ENCODE measurements around the gene SNORC.
A peak's percentile ranks its signal among the peaks of the same experiment; 100 is the strongest.
"Not testable (repeated sequence)": the region's sequence is repeated elsewhere in the genome, so short reads cannot be mapped to it uniquely, and the experiment has no call there.

The SNORC gene

DNA sequence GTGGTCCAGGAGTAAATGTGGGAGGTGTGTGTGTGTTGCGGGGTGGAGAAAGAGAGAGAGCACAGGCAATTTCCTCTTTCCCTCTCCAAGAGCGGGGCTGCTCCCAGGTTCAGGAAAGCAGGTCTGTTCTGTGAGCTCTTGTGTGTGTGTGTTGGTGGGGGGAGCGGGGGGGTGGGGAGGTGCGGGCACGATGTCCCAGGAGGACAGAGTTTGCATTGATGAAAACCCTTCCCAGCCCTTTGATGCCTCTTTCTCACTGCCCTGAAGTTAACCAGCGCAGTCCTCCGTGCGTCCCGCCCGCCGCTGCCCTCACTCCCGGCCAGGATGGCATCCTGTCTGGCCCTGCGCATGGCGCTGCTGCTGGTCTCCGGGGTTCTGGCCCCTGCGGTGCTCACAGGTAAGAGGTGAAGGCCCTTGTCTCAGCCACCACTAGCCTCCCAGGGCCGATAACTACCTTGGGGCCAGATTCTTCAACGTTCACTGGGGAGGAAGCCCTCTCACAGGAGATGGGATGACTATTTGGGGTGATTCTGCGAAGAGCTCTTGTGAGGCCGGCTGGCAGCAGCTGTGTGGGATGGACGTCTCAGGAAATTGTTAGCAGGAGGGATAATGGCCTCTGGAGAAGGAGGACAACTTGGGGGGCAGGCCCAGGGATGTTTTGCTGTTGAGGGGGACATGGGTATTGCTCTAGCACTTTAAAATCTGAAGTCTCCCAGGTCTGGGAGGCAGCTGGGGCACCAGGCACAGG lies at the start of gene SNORC:
SNORC (plus strand) TSS at position 247 of the 748 bp plus-strand sequence; CDS start at position 325, 78 bp downstream.
- no peak for DNase-seq

DNA sequence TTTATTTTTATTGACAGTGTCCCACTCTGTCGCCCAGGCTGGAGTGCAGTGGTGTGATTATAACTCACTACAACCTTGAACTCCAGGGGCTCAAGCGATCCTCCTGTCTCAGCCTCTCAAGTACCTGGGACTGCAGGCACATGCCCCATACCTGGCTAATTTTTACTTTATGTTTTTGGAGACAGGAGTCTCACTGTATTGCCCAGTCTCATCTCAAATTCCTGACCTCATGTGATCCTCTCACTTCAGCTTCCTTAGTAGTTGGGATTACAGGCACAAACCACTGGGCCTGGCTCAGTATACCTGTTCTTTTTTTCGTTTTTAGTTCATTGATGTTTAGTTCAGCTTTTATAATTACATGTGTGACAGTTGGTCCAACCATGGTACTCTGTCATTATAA lies 40.1 kb upstream of the SNORC start:
- no peak for DNase-seq

DNA sequence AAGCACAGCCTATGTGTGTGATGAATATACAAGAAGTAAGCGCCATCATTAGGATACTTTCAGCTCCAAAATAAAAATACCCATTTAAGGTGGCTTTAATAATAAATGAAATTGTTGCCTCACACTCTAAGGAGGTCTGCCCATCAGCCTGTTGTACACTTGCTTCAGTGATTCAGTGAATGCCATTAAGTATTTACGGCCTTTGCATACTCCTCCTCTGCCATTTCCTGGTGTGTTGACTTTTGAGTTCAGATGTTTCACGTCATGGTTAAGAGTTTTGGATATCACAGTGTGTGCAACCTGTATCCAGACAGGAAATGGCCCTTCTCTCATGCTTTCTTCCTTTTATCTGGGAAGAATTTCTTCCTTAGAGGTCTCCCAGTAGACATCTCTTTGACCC lies 38.6 kb upstream of the SNORC start:
- DNase-seq = no peak

DNA sequence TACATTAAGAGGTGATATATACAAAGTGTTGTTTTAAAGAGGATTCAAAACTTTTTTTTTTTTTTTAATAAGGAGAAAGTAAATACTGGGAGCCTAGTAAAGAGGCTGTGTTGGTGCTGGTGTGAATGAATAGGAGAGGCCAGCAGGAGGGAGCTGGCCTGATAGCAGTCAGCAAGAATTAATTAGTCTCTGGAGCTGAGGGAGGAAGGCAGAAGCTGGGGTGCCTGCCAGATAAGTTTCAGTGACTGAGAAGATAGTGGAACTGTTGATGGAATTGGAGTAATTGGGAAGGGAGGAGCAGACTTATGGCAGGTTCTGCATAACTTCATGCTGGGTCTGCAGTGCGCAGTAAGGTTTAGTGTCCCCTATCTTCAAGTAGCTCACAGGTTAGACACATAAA lies 36.2 kb upstream of the SNORC start:
- no peak for DNase-seq

DNA sequence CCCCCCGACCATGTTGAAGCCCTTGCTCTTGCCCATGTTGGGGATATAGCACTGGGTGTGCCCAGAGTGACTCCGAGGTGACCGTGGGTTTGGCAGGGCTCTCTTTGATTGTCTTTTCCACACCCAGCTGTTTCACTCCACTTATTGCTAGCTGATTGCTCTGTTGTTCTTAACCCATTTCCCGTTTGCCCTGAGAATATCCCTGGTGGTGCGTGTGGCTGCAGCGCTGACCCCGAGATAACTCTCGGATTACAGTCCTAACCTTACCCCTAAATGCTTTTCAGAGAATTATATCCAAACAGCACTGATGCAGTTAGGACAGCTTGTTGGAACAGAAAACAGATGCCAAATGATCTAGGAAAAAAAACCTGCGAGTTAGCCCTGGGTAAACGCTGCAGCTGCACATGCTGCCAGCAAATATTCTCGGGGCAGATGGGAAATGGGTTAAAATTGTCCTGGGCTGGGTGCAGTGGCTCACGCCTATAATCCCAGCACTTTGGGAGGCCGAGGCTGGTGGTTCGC lies 34.3 kb upstream of the SNORC start:
- no peak for DNase-seq

DNA sequence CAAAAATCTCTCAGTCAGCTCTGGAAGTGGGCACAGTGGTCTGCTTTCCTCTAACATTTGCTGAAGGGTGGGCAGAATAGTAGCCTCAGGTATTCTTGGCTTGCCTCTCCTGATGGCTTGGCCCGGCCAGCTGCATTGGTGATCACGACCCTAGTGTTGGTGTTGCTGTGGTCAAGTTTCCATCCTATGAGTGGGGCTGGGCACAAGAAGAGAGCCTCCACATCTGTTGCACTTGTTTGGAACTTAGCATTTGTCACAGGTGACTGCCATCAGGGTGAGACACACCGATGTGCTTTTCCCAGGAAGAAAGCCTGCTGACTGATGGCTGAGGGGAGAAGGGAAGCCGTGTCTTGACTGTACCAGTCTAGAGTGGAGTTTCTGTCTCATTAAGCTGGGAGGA lies 33.1 kb upstream of the SNORC start:
- DNase-seq = no peak

DNA sequence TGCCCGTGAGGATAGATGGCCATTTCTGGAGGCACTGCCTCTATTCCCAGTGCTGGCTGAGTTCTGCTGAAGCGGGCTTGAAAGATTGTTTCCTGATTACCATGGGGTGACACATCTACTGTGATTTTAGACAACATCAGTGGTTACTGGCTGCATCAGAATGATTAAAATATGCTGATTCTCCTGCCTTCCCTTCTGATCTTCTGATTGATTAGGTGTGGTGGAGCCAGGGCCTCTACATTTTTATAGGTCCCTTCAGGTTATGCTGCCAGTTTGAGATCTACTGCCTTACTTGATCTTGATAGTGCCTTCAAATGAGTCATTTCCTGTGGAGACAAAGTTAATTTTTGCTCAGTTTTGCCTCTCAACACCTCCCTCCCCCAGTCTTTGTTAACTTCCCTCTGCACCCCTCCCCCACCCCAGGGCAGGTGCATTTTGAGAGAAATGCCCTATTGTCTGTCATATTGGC lies 31.6 kb upstream of the SNORC start:
- peak; percentile 48 for DNase-seq

DNA sequence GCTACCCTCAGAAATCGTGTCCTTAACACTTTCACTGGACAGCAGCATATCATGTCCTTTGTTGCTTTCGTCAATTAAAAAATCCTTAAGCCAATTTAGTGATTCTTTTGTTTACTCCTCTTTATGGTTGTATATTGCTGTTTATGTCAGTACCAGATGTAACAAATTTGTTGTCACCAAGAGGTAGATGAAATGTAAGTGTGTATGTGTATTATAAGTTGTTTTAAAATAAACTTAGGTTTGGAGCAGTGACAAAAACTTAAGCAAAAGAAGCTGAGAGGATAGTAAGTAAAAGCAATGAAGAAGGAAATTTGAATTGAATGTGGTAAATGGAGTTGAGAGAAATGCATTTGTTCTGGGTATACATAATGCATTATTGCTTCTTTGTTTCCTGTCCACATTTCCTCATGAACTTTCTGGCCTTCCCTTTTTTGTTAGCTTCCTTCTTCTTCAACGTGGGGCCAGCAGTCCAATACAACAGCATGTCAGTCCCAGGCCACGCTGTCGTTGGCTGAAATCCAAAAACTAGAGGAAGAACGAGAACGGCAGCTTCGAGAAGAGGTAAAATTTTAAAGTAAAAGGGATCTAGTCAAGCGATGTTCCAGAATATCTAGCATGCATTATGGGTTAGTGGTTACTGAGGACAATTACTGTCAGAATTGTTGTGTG lies 30.5 kb upstream of the SNORC start:
- DNase-seq = no peak

DNA sequence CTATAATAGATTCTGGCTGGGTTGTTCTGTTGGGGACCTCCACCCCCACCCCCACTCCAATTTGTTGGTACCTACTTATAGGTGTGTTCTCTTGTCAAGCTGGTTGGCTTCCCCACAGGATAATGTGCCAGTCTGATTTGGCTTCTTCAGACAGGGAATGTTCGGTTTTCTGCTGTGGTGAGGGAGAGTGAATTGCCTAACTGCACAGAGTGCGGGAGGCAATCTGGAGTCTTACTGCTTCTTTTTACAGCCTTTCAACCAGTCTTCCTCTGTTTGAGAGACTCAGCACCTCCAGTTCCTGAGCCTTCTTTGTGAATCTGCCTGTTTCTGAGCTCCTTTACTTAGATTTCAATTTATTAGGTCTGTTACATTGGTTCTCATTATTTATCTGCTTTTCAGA lies 27.4 kb upstream of the SNORC start:
- no peak for DNase-seq

DNA sequence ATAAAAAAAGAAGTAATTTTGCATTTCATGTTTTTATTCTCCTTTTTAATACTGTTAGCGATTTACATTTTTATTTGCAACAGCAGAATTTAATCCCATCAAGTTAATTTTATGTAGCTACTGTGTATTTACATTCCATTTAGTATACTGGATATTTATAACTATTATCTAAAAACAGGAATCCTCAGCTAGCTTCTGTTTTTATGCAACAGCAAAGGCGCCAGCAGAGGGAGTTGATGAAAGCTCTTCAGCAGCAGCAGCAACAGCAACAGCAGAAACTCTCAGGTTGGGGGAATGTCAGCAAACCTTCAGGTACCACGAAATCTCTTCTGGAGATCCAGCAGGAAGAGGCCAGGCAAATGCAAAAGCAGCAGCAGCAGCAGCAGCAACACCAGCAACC lies 26.2 kb upstream of the SNORC start:
- DNase-seq = no peak

DNA sequence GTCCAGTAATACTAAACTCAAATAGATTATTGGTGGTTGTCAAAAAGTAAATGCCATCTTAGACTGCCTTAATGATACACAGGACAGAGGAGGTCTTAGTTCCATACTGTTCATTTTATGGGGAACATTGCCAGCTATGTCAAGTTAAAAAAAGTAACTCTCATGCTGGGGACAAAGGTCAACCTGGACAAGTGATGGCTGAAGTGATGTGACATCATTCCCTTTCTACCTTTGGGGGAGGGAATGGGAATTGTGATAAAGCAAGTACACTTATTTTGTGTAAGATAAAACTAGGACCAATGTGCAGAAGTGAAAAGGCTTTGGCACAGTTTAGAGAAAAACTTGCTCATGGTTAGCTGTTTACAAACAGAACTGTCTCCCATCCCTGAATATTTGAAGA lies 24.0 kb upstream of the SNORC start:
- DNase-seq = no peak

DNA sequence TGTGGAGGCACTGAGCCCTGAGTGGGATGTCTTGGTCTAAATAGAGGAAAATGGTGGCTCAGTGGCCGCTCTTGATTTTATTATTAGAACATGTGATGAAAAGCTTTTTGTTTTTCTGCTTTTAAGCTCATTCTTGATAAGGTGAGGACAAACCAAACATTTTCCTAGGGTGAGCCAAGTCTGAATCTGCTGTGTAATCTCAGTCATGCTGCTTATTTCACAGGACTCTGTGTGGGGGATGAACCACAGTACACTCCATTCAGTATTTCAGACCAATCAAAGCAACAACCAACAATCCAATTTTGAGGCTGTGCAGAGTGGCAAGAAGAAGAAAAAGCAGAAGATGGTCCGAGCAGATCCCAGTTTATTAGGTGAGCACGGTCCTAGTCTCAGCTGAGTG lies 20.0 kb upstream of the SNORC start:
- DNase-seq = no peak

DNA sequence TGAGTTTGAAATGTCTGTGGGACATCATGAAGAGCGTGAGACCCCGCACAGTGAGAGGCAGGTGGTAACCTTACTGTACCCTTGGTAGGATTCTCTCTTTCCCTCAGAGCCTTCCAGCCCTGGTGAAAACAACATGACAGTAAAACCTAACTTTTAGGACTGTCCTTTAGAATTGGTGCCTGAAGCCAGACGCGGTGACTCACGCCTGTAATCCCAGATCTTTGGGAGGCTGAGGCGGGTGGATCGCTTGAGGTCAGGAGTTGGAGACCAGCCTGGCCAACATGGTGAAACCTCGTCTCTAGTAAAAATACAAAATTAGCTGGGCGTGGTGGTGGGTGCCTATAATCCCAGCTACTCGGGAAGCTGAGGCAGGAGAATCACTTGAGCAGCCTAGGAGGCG lies 18.0 kb upstream of the SNORC start:
- not testable (repeated sequence) for DNase-seq

DNA sequence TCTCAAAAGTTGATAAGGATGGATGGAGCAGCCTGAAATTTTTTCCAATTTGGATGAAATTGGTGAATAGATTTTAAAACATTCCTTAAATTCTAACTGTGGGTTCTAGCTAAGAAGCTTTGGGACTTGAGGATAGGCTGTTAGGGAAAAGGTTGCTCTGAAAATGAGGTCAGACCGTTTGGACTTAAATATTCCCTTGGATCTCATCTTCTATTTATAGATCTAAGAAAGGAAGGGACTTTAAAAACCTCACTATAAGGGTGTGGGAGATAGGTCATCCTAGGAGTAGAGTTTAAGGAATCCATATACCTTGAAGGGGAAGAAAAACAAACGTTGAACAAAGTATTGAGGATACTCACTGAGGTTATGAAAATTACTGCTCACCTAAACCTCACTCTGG lies 17.4 kb upstream of the SNORC start:
- DNase-seq = no peak

DNA sequence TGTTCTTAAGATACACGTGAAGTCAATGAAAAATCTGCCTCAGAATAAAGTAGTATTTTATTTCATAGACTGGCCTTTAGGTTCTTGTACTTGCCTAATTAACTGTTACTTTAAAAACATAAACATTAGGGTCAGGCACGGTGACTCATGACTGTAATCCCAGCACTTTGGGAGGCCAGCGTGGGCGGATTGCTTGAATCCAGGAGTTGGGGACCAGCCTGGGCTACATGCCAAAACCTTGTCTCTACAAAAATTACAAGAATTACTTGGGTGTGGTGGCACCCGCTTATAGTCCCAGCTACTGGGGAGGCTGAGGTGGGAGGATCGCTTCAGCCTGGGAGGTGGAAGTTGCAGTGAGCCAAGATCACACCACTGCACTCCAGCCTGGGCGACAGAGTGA lies 16.0 kb upstream of the SNORC start:
- DNase-seq = no peak

DNA sequence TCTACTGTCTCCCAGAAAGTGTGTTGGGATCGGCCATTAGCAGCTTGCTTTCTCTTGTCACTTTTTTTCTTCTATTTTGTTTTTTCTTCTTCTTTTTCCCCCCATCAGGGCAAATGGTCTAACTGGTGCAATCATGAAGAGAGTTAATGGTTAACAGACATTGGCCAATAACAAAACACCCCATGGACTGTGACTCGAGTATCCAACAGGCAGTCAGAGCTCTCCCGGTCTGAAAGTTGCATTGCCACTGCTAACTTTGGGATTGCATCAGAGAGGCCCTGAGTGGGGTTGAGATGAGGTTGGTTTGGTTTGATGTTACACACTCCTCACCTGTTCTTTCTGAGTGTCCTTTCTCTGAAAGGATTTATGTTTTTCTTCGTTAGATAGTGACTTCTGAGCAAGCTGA lies 12.9 kb upstream of the SNORC start:
- no peak for DNase-seq

DNA sequence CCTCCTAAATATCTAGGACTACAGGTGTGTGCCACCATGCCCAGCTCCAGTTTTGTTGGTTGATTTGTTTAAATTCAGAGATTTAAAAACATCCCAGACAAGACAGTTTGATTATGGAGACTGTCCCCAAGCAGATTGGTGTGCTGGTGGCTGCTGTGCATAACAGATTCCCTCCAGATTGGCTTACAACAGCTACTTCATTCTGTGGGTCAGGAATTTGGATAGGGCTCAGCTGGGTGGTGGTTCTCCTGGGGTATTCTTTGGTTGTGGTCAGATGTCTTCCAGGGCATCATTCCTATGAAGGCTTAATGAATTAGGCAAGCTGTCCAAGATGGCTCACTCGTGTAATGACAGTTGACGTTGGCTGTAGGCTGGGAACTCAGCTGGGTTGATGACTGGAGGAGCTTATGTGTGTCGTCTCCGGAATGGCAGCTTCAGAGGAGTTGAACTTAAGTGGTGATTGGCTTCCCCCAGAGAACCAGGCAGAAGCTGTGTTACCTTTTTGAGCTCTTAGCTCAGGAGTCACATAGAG lies 10.6 kb upstream of the SNORC start:
- DNase-seq = no peak

DNA sequence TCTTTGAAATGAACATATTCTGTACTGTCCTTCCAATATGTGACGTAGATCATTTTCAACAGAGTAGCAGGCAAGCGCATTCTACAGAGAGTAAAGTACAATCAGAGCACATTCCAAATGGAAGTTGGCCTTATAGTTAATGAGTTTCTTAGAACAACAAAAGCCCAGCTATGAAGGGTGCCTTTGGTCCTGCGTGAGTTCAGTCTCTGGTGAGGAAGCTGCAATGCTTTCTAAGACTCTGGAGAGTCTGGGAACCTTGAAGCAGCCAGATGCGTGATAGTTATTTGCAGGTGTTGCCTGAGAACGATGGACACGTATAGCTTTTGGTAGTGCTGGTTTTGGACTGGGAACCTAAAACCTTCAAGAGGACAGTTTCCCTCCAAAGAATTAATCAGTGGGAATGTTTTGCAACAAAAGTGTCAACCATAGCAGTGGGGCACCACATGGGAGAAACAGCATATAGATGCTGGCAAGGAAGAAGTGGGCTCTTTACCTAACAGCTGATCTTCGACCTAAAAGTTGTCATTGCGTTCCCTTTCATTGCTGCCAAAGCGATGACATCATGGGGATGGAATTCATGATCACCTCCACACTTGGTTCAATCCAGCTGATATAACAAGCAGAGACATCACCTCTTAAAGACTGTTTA lies 9.3 kb upstream of the SNORC start:
- DNase-seq = no peak

DNA sequence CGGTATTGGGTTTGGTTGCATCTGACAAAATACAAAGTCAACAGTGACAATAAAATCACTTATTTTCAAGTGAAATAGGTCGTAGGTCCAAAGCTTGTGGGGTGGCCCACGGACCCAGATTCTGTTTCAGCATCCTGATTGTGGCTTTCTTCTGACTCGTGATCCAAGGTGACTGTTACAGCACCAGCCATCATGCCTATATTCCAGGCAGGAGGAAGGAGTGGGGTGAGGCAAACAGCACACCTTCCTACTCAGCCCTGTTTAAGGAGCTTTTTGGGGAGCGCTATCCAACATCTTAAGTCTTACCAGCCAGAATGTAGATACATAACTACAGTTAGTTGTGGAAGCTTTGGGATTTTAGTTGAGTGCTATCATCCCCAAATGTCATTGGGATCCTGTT lies 8.7 kb upstream of the SNORC start:
- no peak for DNase-seq

DNA sequence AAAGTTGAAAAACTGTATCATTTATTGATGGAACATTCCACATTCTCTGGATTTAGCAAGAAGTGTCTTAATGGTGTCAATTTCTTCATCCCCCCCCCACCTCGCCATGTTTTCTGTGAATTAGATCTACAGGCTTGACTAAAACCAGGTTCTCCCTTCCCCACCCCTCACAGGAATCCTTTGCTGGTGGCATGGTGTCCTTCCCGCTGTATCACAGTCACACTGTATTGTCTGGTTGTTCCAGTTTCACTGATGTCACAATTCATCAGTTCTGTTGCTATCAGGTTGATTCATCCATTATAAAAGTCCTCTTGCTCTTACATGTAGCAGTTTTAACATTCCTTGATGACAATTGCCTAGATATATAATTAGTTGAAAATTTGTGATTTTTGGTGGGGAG lies 6.1 kb upstream of the SNORC start:
- DNase-seq = no peak

DNA sequence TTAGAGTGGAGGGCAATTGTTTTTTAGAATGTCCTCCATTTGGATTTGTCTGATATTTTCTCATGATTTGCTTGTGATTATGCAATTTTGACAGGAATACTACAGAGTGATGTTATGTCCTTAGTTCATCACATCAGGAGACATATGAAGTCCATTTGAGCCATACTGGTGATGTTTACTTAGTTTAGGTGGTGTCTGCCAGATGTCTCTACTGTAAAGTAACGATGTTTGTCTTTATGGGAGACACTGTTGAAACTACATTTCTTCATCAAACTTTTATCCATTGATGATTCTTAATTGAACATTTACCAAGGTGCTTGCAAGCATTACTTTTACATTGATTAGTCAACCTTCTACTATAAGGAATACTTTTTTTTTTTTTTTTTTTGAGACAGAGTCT lies 4.9 kb upstream of the SNORC start:
- DNase-seq = no peak

DNA sequence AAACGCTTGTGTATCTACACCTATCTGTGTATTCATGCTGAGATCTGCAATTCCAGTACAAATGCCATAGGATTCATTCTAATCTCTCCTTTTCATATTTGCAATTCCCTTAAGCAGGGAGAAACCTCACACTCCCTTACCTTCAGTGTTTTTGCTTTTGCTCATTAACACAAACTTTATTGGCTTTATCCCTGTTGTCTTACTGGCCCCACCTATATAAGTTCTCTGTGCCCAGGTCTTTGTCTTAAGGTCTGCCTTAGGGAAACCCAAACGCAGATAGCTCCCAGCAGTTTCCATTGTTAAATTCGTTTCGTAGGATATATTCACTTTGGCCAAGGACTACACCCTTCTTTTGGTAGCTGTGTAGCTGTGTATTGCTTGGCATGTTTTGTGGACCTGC lies 4.0 kb upstream of the SNORC start:
- no peak for DNase-seq

DNA sequence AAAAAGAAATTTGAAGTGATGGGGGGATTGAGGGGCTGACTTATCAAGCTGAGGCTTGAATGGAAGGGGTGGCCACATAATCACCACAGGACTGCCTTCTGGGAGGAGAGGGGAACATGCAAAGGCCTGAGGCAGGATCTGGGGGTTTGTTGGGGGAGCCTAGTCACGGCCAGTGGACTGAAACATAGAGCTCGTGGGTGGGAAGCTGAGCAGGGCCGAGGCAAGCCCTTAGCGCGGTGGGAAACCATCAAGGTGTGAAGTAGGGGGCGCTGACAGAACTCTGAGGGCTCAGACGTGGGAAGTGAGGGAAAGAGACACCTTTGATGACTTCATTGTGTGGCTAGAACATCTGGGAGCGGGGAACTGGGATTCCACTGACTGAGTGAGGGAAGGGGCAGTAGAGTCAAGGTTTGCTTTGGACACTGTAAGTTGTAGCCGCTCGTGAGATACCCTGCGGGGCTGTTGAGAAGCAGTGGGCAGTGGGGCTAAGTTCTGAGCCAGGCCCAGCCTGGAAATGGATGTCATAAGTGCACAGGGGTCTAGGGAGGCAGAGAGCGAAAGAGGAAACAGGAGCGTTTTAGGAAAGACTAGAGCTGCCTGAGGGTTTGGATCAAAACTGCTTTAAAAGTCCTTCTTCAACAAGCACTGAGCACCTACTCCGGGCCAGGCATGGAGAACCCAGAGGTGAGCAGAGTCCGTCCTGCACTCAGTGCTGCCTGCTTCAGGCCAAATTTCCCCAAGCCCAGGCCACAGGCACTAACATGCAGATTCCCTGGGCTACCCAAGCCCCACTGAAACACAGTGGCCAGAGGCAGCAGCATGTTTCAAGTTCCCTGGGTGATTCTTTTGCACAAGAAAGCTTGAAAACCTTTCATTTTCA lies 686 bp upstream of the SNORC start:
- no peak for DNase-seq

All from activated CD4-positive, CD25-positive, alpha-beta regulatory T cell treated with anti-CD3 and anti-CD28 coated beads, Interleukin-2, amount 50 U/mL, for 72 hours (primary cell).